ENCODE results near the gene SLC4A7. TPM values are rescaled to one million over a fixed set of nuclear protein-coding genes. Genes with fewer than 3 reads are reported as not detected.

SLC4A7 gene
- total RNA-seq, 1 donor from 2014 or later = 28.6 TPM

- Histone ChIP-seq H3K36me3 (ENCODE audit: control insufficient read depth, insufficient read depth, low read length) (no peaks in the 10 kb centered on the region), H3K27me3 (ENCODE audit: control insufficient read depth, insufficient read depth, low read length) (no peaks in the 10 kb centered on the region), H3K4me3 (ENCODE audit: low read depth, low read length) (no peak overlapping the region)
- DNase-seq (ENCODE audit: low read depth) = no peak
- TF ChIP-seq CTCF (IDR thresholded peaks at IDR 0.05; ENCODE audit: insufficient read depth, low read length, poor library complexity, severe bottlenecking) = no peak
Measured at GRCh38 chr3:27325419-27325818, 158.8 kb downstream of the SLC4A7 start.

DNA sequence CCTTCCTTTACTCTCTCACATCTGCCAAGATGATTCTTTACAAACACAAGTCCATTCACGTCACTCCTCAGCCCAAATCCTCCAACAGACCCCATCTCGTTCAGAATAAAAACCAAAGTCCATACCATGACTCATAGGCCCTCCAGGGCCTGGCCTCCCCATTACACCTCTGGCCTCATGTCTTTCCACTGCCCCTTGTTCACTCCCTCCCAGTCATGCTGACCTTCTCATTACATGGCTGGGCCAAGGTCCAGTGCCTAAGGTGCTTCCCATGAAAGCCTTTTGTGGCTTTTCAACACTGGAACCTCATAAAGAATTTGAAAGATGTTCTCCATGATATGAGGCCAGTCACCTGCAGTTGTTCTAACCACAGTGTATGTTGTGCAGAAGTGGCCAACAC lies 159.5 kb downstream of the SLC4A7 start:
- no peak overlapping the region for H3K4me3 ChIP-seq (ENCODE audit: low read depth, low read length)
- H3K27me3 ChIP-seq (ENCODE audit: control insufficient read depth, insufficient read depth, low read length) = no peaks in the 10 kb centered on the region
- no peak for TF ChIP-seq CTCF (IDR thresholded peaks at IDR 0.05; ENCODE audit: insufficient read depth, low read length, poor library complexity, severe bottlenecking)
- no peak for DNase-seq (ENCODE audit: low read depth)
- H3K36me3 ChIP-seq (ENCODE audit: control insufficient read depth, insufficient read depth, low read length) = no peaks in the 10 kb centered on the region

DNA sequence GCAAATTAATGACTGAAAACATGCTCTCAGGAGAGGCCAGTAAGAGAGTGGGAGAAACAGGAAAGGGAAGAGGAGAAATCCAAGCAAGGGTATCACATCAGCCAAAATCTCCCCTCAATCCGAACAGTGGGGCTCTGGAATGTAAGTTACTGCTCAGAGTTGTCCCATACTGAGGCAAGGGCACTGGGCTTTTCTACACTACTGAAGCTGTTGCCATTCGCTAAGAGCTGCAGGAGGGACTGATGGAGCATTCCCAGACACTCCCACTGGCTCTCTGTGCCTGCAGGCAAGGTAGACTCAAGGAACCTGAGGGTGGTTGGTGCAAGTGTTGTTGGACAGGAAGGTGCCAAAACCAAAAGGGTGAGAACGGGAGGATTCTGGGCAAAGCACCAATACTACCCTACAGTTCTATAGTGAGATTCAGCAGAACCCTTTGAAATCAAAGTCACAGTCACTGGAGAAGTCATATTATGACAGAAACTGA lies 161.1 kb downstream of the SLC4A7 start:
- H3K36me3 ChIP-seq (ENCODE audit: control insufficient read depth, insufficient read depth, low read length) = no peaks in the 10 kb centered on the region
- no peak overlapping the region for H3K4me3 ChIP-seq (ENCODE audit: low read depth, low read length)
- no peaks in the 10 kb centered on the region for H3K27me3 ChIP-seq (ENCODE audit: control insufficient read depth, insufficient read depth, low read length)
- no peak for DNase-seq (ENCODE audit: low read depth)
- TF ChIP-seq CTCF (IDR thresholded peaks at IDR 0.05; ENCODE audit: insufficient read depth, low read length, poor library complexity, severe bottlenecking) = no peak

Other genes starting within 250 kb of the SLC4A7 start
- 0.67 and 1.4 TPM in 2 replicates for gene NEK10, start 115.0 kb downstream of the SLC4A7 start, total RNA-seq
- gene EOMES, start 237.9 kb upstream of the SLC4A7 start, total RNA-seq = 0.04 TPM in 1 of 2 replicates, not detected in the other

All from kidney epithelial cell (primary cell).